Measurements from ENCODE around the gene RND3.

The RND3 gene

DNA sequence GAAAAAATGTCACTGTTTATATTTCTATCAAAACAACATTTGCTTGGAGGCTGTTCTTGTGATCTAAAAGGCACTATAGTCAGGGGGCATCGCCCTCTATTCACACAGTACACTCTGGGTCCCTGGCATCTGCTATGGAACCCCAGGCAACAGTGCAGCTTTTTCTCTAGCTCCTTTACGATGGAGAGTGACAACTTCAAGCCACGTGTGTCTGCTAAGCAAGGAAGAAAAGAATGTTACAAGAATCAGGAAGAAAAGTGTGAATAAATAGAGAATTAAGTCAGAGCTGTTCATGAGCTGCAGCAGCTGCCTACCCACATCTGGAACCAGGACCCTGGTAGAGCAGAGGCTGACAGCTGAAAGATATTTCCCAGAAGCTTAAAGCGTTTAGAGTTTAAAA is 11.2 kb downstream of the RND3 start:
- DNase-seq, result no peak

DNA sequence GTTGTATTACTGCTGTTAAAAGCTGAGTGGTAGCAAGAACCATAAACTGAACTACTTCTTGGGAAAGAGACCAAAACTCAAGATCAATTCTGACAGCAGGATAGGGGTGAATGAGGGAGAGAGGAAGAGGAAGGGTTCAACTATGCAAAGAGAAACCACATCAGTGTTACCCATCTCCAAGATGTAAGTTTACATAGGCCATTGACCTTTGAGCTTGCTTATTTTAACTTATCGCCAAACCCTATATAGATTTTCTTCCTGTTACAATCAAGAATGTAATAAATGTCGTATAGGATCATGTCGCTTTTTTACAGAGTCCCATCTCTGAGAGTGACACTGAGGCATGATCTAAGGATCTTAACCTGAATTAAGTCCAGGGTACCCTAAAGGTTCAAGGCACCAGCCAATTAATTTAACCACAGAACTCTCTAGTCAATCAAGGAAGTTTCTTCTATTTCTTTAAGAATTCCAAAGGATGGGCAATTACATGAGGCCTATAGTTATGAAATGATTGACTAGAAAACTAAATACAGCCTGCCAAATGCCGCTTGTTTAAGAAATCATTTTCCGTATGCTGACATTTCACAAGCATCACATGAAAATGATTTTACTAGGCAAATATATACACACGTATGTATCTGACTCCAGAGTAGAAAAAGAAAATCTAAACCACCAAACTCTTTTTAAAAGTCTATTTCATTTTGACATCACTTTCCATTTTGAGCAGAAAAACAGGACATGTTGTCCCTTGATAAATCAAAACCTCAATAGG is 11.8 kb downstream of the RND3 start:
- no peak for DNase-seq

DNA sequence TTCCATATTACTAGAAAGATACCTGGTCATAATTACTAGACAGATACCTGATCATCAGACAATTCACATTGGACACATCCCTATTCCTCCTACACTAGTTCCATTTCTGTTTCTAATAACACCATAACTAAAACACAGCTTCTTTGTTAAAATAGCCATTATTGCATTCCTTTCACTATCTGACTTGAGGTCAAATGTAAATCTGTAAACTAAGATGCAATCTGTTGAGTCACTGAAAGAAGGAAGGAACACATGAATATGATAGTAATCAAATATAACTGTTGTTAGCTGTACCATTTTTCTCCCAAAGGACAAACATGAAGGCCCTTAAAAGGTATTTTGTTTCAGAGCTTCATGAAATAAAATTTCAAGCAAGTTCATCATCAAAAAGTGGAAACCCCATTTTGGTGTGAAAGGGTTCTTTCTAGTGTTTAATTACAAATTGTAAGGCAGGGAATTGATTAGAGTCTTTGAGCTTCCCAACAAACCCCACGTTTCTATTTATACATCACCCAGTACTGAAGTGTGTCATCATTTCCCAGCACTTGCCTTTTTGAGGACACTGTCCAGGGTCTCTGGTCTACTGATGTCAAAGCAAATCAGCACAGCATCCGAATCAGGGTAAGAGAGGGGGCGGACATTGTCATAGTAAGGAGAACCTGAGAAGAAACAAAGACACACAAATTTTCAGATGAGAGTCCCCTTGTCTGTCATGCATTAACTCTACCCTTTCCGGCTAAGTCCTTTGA is 13.0 kb downstream of the RND3 start:
- no peak for DNase-seq

DNA sequence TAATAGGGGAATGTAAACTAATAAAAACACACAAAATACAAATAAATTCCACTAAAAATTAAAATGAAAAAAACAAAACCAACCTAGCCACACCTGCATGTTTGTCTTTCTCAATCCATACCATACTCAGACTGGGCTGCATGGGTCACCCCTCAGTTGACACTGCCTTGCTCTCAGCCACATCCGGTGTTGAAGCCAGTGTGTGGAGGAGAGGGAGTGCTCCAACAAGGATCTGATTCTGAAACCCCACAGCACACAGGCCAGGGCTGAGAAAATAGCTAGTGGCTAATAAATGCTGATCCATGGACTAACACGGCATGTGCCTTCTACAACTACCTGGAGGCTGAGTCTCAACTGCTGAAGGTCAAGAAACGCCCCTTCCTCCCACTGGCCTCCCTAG is 13.7 kb downstream of the RND3 start:
- DNase-seq, result no peak

DNA sequence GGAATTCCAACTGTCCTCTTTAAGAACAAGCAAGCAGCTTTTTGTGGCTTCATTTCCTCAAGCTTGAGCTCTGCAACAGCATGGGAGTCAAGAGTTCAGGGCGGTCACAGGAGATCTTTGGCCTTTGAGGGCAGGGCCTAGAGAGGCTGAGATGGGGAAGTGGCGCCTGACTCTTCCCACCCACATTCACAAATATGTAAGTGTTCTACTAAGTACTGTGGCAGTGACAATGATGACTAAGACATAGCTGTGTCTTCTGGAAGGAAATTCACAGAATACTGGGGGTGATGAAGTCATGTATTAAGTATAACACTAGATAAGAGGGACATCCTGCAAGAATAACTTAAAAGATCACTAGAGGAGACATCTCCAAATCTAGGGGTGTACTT is 15.0 kb downstream of the RND3 start:
- DNase-seq, result peak; percentile 76

DNA sequence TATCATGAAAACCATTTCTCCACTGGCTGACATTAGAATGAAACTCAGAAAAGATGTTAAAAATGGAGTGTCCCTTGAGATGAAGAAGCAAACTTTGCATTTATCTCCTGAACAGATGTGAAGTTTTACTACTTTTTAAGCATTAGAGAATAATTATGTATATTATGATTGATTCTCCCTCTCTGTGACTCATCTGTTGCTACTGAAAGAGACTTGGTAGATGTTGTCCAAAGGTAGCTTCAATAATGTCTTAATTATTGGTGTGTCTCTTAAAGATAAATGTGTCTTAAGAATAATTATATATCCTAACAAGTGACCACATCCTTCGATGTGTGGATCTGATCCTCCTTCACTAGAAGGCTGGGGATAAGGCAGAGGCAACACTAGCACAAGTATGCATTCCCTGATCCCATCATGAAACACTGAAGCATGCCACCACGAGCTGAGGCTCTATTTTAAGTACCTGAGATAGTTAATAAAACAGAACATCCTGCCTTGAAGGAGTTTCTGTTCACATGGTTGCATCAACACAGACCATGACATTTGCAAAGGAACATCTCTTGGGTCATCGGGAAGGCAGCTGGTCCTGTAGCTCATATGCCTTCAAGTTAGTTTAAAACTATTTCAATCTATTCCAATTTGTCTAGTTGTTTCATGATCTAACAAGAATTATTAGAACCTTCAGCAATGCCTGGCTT is 15.5 kb downstream of the RND3 start:
- no peak for DNase-seq

DNA sequence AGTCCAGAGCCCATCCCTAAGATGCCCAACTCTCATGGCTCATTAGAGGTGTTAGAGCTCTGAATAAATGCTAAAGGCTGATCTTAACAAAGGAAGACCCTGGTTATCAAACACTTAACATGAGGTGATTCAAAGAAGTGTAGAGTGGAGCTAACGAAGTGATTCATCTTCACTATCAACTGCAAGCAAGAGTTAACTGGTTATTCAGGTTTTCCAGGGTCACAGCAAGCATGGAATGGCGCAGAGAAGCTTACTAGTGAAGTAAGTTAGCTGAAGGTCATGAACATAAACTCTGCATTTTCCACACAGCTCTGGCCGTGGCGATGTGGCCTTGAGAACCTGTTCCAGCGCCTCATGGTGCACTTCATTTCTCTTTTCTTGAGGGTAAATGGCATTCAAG is 17.0 kb downstream of the RND3 start:
- no peak for DNase-seq

DNA sequence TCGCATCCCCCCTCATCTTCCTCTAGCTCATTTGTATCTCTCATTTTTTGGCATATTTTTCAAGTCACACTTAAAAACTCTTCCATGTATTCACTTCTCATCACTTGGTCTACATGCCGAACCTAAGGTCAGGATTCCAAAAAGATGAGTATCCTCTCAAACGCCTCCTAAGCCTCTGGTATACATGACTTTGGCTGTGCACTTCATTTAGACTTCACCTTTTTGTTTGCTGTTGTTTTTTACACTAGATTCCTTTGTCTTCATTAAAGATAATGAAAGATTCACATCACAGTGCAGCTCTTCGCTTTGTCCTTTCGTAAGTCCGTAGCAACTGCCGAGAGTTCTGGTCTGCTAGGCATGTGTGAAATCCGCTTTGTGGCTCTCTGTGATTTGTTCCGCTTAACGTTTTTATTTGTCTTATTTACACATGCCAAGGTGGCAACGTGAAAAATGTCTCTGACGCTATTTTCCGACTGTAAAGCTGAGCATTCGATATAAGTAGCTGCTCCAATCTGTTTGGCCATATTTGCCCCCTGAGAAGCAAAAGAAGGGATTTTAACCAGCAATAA is 17.7 kb downstream of the RND3 start:
- no peak for DNase-seq

DNA sequence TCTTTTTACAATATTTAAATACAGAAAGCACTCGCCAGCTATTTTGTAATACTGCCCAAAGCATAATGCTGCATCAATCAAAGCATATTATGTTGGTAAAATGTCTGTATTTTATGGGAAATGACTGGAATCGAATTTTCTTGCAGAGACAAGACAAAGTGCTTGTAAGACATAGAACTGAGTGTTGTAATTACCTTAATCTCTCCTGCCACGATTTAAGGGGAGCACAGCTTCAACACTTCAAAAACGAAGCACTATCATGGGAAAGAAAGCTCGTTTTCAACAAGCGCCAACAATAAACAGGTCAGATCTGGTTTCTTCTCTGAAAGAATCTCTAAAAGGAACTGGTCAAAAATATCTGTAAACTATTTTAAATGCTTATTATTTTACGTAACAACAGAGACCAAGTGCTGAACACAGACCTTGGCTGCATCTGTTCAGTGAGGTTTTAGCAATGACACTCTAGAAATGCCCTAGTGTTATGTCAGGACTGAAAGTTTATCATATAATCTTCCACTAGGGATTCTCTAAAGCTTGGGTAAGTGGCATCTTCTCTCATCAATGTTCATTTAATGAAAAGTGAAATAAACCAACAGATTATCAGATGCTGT is 19.0 kb downstream of the RND3 start:
- DNase-seq, result no peak

DNA sequence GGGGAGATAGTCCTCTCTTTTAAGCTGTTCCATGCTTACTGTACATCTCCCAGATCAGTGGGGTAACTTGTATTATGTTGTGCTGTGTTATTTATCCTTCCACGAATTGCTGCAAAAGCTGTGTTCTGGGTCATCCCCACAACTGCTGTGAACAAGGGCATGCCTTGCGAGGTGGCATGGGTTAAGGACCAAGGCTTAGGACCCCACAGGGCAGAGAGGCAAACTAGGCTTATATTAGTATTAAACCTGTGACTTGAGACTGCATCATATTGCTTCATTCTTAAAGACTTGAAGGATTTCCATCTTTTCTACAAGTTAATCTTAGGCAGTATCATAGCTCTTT is 19.9 kb downstream of the RND3 start:
- no peak for DNase-seq

DNA sequence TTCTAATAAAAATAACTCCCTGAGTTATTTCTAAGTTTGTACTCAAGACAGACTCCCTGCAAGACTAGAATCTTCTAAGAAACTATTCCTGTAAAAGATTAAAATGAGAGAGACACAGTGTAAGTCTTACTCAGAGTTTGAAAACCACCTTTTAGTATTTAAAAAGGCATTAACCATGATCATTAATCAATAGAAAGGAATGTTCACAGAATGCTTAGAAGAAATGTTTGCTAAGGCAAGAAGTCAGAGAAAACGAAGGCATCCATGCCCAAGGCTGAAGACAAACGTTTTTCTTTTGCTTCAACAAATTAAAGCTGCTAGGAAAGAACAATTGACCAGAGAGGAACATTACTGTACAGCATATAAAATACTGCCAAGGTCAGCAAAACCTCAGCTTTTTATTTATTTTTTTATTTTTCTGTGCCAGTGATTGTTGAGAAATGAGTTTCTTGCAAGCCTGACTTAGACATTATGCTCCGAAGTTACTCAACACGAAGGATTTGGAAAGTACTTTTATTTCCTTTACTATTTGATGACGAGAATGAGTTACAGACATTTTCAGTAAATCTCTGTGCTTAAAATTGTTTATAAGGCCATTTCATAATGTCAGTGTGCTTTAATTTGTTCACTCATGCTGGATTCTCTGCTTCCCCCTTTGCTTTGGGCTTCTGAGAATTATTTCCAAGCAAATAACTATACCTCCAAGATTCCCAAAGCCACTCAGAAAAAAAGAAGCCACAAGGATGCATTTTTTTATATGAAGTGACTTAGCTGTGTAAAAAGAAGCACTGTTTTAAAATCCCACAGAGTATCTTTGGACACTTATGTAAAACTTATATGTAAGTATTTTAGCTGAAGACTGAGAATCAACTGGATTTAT is 20.5 kb downstream of the RND3 start:
- peak; percentile 91 for DNase-seq

DNA sequence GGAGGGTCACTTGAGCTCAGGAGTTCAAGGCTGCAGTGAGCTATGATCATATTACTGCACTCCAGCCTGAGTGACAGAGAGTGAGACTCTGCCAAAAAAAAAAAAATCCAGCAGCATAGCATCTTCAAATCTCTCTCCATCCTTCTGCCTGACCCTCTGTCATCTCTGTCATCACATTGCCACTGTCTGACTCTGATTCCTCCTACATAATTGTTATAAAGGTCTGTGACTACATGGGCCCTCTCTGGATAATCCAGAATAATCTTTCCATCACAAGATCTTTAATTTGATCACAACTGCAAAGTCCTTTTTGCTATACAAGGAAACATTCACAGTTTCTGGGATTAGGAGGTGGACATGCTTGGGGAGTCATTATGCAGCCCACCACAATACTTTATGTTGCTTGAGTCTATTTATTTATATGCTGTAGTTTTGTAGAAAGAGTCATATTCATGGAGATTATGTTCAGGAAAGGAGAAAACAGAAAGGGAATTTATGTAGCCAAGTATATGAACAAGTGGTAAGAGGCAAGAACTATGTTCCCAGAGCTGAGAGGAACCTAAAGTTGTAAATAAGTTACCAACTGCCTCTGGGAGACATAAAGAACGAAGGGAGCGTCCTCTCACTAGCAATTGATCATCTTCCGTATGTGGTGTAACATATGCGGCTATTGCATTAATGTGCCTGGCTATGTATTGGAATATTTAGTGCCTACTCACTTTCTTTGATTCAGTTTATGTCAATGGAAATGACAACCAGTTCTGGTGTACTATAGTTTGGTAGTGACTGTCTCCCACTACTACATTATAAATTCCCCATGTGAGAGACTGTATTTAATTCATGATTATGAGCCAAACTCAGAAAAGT is 21.5 kb downstream of the RND3 start:
- no peak for DNase-seq

DNA sequence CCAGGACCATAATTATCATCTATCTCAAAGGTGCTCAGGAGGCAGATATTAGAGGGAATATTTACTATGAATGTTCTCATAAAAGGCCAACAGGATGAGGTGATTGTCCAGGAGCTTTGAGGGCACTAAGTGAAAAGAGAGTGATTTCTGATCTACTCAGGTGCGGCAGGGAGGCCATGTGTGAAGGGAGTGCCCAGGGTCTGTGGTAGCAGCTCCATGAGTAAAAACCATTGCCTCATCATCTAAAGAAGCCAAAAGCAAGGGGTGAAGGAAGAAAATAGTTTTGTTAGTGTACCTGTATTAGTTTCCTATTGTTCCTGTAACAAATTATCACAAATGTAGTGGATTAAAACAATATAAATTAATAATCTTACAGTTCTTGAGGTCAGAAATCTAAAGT is 22.5 kb downstream of the RND3 start:
- no peak for DNase-seq

DNA sequence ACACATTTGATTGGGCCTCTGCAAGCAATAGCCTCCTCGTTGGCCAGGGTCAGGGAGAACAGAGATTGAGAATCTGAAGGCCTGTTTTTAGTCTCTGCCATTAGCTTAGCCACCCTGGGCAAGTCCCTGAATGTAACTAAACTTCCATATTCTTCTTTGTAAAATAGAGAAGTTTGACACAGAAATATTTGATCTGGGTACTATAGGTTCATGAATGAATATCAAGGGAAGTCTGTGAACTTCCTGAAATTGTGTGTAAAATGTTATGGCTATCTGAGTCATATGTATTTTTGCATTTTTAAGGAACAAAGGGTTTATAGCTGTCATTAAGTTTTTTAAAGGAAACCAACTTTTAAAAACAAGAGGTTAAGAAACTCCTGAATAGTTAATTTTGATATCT is 23.2 kb downstream of the RND3 start:
- no peak for DNase-seq

DNA sequence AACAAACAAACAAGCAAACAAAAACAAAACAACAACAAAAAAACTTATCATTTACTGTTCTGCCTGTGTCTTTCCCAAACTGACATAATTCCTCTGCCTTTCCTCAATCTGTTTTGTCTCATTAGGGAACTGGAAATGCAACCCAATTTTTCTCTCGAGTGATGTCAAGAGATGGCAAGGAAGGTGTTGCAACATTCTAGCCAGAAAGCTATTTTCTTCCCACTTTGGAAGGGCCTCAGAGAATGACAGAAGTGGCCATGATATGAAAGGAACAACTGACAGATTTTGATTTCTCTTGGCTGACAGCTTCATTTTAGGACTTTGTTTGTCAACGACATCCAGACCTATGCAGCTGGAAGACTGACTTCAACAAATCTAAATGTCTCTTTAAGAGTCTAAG is 24.7 kb downstream of the RND3 start:
- no peak for DNase-seq

DNA sequence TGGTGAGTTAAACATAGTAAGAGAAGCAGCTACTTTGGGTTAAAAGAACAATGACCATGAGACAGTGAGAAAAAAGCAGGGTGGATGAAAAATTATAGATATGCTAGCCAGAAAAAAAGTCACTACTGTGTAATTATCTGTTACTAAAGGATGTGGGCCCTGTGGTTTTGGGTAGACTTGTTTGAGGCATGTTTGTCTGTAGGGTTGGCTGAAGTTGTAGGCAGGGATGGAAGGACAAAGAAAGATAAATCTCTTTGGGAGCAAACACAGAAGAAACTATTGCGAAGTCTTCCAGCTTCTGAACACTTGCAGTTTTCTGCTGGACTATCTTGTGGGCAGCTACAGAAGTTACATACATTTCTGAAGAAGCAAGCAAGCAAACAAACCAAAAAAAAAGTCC is 28.2 kb downstream of the RND3 start:
- peak; percentile 77 for DNase-seq

DNA sequence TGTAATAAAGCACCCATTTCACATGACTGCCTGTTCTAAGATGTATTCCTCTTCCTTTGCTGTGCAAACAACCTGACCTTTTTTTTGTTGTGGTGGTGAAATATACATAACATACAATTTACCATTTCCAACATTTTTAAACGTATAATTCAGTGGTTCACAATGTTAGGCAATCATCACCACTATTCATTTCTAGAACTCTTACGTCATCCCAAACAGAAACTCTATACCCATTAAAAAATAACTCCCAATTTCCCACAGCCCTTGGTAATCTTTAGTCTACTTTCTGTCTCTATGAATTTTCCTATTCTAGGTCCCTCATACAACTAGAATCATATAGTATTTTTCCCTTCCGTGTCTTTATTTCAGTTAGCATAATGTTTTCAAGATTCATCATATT is 36.7 kb downstream of the RND3 start:
- DNase-seq, result no peak

DNA sequence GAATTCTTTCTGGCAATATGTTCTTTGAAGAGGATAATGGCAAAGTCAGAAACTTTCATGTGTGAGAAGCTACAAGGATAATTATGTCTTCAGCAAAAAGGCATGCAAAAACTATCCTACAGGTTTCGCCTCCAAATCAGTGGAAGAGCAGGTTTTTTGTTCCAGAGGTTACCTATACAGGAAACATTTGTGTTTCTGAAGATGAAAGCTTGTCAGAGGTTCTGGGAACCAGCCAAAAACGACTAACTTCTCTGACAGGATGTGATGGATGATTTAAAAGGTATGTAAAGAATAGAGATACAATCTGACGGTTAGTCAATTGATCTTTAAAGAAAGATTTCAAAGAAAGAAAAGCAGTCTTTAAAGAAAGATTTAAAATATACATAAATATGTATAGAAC is 37.6 kb downstream of the RND3 start:
- no peak for DNase-seq

DNA sequence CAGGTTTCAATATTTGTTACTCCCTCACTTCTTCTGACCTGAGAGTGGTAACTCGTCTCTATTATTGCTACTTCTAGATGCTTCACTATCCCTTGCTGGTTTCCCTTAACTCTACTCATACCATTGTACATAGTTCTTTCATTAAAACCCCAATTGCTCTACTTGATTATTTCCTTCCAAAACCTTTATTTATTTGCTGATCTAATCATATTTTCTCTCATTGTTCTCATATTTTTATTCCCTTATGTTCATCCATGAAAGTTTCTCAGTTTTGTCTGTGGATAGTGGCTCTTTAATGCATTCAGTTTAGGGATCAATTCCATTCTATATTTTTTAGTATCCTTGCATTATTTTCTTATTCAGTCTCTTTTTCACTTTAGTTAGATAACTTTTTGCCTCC is 42.1 kb downstream of the RND3 start:
- no peak for DNase-seq

DNA sequence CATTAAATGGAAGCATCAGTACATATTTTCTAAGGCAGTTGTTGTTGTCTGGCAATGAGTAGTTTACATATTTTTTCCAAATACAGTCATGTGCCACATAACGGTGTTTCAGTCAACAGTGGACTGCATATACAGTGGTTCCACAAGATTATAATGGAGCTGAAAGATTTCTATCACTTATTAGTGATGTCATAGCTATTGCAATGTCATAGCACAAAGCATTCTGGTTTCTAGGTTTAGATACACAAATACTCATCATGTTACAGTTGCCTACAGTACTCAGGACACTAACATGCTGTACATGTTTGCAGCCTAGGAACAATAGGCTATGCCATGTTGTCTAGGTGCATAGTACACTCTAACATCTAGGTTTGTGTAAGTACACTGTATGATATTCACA is 45.0 kb downstream of the RND3 start:
- no peak for DNase-seq

DNA sequence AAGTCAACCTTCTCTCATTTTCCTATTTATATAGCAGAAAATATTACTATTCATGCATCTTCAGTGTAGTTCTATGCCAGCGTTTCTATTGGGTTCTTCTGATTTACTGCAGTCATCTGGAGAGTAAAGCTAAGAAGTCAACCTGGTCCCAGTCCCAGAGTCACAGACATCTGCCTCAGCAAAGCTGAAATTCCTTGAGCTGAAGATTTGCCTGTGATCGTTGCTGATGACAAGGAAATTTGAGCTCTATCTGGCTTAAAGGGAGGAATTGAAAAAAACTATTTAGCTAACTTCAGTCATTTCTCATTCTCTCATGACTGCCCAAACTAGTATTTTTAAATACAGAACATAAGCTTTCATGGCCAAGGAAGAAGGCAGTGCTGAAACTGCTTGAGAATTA is 45.7 kb downstream of the RND3 start:
- no peak for DNase-seq
